H54 (cell line): ENCODE measurements around the gene LGALS16.

ENCODE experiments used
- DNase-seq: peaks from one replicate; pipeline ENCODE4 v3.0.0; 2011; ENCODE audit warnings: low spot score, mixed read lengths; ENCODE audit not compliant: insufficient read length
- FAIRE-seq: peaks from 3 replicates; lab custom pipeline; 2011; peaks lifted over from hg19 to GRCh38; lab: Jason Lieb, UNC
- POLR2A ChIP-seq: IDR thresholded peaks from 2 replicates; pipeline ENCODE4 v1.6.1; 2011; ENCODE audit warnings: low read depth, mild to moderate bottlenecking, low read length

The LGALS16 gene

GRCh38 chr19:39692166-39692565, 36.5 kb downstream of the LGALS16 start:
- TF ChIP-seq POLR2A: no peak
- DNase-seq (no peak), FAIRE-seq (no peak)

DNA sequence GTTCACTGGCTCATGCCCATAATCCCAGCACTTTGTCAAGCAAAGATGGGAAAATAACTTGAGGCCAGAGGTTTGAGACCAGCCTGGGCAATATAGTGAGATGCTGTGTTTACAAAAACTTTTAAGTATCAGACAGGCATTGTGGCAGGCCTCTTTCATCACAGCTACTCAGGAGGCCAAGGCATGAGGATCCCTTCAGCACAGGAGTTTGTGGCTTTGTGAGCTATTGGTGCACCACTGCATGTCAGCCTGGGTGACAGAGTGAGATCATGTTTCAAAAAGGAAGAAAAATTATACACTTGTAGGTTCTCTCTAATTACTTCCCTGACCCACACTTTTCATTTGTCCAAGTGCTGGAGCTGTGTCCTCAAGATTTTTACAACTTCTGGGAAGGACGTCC, 37.1 kb downstream of the LGALS16 start:
- DNase-seq (no peak), FAIRE-seq (no peak)
- TF ChIP-seq POLR2A: no peak

GRCh38 chr19:39695759-39696158, 40.0 kb downstream of the LGALS16 start:
- FAIRE-seq (no peak), DNase-seq (no peak)
- TF ChIP-seq POLR2A: no peak

- no peak for FAIRE-seq
- no peak for DNase-seq
- no peak for TF ChIP-seq POLR2A
Observed at GRCh38 chr19:39696387-39696786, 40.7 kb downstream of the LGALS16 start.

- TF ChIP-seq POLR2A: no peak
- no peak for FAIRE-seq
- DNase-seq: no peak
Observed at GRCh38 chr19:39698535-39698934, 42.8 kb downstream of the LGALS16 start.

- FAIRE-seq (no peak), DNase-seq (no peak)
- no peak for TF ChIP-seq POLR2A
Observed at GRCh38 chr19:39701291-39701690, 45.6 kb downstream of the LGALS16 start.

- no peak for FAIRE-seq
- TF ChIP-seq POLR2A: no peak
- DNase-seq: no peak
Observed at GRCh38 chr19:39704181-39705044, 48.7 kb downstream of the LGALS16 start, which contains the start of gene LGALS14. LGALS14 (plus strand) TSS chr19:39704481; CDS start chr19:39704529, 48 bp downstream.

- TF ChIP-seq POLR2A: no peak
- DNase-seq: no peak
- no peak for FAIRE-seq
Observed at GRCh38 chr19:39705578-39706188, 50.0 kb downstream of the LGALS16 start.

DNA sequence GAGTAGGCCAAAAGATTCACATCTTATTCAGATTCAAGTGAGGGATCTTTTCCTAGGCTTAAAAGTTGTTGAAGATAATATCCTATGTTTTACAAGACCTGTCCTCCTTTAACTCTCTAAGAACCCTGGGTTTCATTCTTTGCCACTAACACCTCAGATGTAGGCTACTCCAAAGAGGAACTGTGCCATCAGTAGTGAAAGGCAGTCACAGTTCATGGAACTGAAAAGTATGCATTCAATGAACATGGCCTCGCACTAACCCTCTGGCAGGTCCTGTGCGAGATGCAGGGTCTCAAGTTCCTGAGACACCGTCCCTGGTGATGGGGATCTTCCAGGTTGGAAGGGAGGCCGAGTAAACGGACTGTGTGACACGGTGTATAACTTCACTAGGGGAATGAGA, 52.9 kb downstream of the LGALS16 start:
- FAIRE-seq (no peak), DNase-seq (no peak)
- TF ChIP-seq POLR2A: no peak

GRCh38 chr19:39709026-39709872, 53.5 kb downstream of the LGALS16 start:
- no peak for TF ChIP-seq POLR2A
- DNase-seq (no peak), FAIRE-seq (no peak)
